Suppressor macrophage (primary cell): ENCODE results near the gene CEBPE.
A peak's percentile ranks its signal among the peaks of the same experiment; 100 is the strongest.
"Not testable (repeated sequence)": the region's sequence is repeated elsewhere in the genome, so short reads cannot be mapped to it uniquely, and the experiment has no call there.

Source experiments
- DNase-seq, 4 experiments: peaks; one replicate each; pipeline ENCODE4 v3.0.0-alpha.2; 2020 to 2022

Gene CEBPE

DNA sequence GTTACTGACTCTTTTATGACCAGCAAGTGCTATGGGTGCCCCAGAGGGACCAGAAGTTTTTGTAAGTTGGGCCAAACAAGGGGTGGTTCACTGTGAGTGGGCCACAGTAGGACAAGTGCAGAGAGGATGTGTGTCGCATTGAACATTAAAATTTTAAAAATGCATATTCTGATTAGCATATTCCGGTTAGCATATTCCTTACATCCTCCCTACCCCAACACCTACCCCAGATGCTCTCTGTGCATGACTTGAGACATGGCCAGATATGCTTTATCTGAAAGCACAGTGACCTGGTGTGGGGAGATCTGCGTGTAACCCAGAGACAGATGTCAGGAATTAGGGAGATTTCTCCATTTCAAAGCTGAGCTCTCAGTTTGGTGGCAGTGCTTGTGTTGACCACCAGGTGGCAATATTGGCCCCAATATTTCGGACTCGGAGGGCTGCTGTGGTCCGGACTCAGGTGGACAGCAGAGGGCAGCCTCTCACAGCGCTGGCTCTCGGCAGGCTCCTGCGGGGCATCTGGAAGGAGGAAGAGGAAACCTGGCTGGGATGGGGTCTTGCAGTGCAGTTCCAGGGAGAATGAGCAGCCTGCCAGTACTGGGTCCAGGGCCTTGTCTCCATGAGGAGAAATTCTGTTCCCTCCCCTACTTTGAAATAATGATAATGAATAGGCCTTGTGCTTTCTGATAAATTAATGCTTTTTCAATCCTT, 1.6 kb upstream of the CEBPE start:
- peak; percentile 92 to 95 (median 94) for DNase-seq

GRCh38 chr14:23119363-23120327, 590 bp upstream of the CEBPE start:
- peak; percentile 71 to 85 (median 83) for DNase-seq

DNA sequence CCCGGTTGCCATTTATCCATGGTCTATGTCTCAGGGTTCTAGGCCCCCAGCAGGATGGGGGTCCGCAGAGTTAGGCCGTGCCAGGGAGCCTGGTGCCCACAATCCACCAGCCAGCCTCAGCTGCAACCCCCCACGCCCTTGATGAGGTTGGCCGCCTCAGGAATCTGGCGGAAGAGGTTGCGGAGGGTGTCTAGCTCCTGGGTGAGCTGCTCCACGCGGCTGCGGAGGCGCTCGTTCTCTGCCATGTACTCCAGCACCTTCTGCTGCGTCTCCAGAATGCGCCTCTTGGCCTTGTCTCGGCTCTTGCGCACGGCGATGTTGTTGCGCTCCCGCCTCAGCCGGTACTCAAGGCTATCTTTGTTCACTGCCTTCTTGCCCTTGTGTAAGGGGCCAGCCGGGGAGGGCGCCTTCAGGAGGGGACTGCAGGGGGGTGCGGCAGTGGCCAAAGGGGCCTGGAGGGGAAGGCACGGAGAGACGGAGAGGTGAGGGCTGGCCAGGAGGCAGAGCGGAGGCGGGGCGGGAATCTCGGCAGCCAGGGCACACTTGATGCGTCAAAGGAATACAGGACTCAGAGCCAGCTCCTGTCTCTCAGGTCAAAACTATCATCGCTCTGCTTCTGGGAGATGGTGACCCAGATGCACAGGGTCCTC, 1.6 kb downstream of the CEBPE start:
- no peak for DNase-seq

GRCh38 chr14:23115918-23116317, 3.1 kb downstream of the CEBPE start:
- DNase-seq: no peak

- DNase-seq: peak; percentile 81 to 94 (median 86)
Observed at GRCh38 chr14:23115039-23115731, 3.9 kb downstream of the CEBPE start.

GRCh38 chr14:23114669-23115038, 4.4 kb downstream of the CEBPE start:
- no peak for DNase-seq

DNA sequence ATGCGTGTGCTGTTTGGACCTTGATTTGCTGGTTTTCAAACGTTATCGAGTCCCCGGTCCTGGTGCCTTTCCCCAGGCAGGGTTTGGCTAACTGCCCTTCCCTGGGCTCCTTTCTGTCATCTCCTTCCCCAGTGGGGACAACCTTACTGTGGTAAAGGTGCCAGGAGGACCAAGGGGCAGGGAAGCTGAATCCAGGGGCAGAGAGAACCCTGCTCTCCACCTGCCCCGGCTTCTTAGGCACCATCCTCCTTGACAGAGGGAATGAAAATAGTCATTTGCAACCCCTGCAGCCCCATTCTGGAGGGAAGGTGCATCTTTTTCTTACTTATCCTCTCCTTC, 5.0 kb downstream of the CEBPE start:
- no peak for DNase-seq

DNA sequence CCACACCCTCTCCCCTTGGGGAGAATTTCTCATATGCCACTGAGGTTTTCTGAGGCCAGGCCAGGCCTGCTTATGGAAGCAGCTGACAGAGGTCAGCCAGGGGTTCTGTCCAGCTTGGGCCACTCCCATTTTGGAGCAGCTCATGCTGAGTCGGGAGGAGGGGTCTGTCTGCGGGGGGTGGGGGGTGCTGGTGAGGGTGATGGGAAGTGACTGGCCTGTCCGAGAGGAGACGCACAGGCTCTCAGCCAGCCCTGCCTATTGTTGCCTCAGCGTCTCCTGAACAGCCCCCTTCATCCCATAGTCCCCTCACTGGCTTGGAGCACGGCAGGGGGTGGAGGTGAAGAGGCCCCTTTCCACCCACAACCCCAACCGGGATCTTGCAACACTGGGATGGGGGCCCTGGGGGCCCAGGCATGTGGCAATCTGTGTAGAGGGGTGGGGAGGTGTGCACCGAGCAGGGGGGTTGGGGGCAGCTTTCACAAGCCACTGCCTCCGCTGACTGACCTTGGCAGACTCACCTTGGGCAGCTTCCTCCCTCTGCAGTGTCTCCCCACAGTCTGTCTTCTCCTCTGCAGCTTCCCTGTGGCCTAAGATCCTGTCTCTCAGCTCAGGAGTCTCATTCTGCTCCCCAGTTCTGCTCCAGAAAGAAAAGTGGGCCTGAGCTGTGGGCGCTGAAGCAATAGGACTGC, 5.5 kb downstream of the CEBPE start:
- peak in 2 of 4 experiments; percentile 45 to 52 for DNase-seq

DNA sequence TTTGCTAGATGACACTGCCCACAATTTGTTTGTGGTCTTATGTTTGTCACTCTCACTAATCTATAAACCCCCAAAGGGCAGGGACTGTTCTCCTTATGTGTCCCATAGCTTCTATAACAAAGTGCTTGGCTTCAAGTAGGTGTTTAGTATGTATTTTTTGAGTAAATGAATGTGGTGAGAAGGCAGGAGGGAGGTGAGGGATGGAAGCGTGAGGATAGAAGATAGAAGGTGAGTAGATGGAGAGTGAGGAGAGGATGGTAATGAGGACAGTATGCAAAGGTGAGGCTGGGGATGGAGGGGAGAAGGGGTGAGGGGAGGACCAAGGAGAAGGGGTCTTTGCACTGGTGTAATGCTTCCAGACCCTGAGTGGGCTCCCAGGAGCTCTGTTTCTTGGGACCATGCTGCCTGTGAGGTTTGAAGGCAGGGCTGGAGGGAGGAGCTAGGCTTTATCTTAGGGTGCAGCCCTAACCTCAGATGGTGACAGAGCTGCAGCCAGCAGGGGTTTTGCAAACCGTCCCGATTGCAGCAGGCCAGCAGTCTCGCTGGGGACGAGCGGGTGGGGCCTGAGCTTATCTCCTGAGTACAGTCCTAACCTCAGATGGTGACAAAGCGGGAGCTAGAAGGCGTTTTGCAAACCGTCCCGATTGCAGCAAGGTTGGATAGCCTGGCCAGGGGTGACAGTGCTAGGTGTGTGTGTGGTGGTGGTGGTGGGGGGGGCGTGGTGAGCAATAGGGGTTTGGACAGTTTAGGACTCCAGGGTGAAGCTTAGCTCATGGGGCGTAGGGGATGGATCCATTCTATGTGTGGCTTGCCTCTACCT, 6.5 kb downstream of the CEBPE start:
- DNase-seq: peak; percentile 47 to 74 (median 60)

DNA sequence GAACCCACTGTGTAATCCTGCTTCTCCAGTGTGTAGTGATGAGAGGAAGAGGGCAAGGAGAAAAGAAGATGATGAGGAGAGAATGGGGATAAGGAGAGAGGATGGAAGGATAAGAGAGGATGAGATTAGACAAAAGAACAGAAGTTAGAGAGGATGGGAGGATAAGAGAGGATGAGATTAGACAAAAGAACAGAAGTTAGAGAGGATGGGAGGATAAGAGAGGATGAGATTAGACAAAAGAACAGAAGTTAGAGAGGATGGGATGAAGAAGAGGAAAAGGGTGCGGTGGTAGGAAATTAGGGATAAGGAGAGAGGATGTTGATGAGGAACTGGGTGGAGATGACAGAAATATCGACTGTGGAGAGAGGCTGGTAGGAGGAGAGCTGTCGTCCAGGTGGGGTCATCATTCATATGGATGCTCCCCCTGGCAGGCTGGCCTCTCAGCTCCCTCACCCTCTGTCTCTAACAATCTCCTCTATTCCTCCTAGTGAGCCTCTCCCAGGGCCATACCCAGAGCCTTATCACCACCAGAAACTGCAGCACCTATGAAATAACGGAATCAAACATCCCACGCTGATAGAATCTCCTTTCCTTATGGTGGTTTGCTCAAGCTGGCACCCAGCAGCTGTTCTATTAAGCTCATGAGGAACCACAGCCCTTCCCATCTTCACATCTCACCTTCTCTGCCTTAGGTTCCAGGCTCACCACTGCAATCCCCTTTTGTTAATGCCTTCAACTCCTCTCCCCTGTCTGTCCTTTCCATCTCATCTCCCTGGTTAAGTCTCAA, 8.3 kb downstream of the CEBPE start:
- no peak for DNase-seq

DNA sequence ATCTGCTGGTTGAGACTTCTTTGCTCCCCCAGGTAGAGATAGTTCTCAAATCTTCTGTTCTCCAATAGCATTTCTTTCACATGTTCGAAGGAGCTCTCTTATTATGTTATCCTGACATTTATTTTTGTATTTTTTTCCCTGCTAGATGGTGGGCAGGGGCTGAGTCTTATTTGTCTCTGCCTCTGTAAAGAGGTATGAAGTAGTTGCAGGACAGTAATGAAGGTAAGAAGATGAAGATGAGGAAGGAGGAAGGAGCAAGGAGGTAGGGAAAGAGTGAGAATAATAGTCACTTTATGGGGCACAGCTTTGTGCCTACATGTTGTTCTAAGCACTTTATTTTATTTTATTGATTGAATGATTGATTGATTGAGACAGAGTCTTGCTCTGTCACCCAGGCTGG, 9.3 kb downstream of the CEBPE start:
- DNase-seq: no peak

GRCh38 chr14:23108169-23108568, 10.9 kb downstream of the CEBPE start:
- DNase-seq: not testable (repeated sequence)

DNA sequence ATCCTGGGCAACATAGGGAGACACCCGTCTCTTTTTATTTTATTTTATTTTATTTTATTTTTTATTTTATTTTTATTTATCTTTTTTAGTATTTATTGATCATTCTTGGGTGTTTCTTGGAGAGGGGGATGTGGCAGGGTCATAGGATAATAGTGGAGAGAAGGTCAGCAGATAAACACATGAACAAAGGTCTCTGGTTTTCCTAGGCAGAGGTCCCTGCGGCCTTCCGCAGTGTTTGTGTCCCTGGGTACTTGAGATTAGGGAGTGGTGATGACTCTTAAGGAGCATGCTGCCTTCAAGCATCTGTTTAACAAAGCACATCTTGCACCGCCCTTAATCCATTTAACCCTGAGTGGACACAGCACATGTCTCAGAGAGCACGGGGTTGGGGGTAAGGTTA, 11.4 kb downstream of the CEBPE start:
- DNase-seq: not testable (repeated sequence)

GRCh38 chr14:23106747-23107045, 12.4 kb downstream of the CEBPE start:
- no peak for DNase-seq

DNA sequence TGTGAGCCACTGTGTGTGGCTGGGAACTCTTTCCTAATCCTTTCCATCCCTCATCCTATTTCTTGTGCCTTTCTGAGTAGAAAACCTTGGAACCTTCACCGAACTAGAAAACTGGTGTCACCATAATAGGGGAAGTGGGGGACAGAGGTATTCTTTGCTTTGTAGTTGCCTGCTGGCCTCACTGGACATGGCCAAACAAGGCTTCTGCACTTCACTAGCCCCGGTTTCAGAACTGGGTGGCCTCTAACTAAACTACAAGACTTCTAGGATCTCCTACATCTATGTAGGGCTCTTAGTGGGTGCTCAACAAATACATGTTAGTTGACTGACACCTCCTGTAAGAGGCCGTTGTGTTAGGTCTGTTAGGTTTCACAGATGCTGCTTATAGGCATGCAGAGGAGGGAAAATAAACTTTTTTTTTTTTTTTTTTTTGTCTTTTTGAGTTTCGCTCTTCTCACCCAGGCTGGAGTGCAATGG, 13.7 kb downstream of the CEBPE start:
- DNase-seq: no peak

- peak in 1 of 4 experiments; percentile 27 for DNase-seq
Observed at GRCh38 chr14:23104591-23105347, 14.3 kb downstream of the CEBPE start, which contains the start of gene CIROP. CIROP (minus strand) TSS chr14:23104989; CDS start chr14:23104920, 69 bp downstream.

DNA sequence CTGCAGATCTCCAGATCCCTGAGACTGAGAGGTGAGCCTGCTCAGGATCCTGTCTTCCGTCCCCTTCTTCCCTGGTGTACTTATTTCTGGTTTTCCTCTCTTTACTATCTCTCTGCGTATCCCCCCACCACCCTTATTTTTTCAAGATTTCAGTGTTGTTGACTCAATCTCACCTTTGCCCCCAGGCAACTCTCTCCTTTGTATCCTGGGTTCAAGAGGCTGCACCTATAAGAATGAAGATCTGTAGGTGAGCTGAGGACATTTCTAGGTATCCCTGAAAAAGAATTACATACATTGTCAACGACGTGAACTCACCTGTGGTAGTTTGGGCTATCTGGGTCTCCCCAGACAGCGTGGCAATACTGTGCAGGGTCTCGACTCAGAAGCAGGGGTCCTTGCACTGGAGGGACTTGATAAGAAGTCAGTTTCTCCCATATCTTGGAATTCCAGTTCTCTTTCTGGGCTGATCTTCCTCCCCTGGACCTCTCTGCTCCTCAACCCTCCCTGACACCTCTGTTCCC, 14.9 kb downstream of the CEBPE start:
- DNase-seq: no peak

- no peak for DNase-seq
Observed at GRCh38 chr14:23103581-23103980, 15.5 kb downstream of the CEBPE start.

- no peak for DNase-seq
Observed at GRCh38 chr14:23102801-23103200, 16.3 kb downstream of the CEBPE start.
